H1 (cell line): Measurements from ENCODE around the gene RELT. TPM values are rescaled to one million over a fixed set of nuclear protein-coding genes. Genes with fewer than 3 reads are reported as not detected.

Source experiments
- CHD2 ChIP-seq: IDR thresholded peaks from 2 replicates; pipeline ENCODE4 v1.6.1; 2012; ENCODE audit warnings: low read length, improper control_type of control experiment
- RFX5 ChIP-seq: IDR thresholded peaks from 2 replicates; pipeline ENCODE4 v1.6.1; 2011; ENCODE audit warnings: low read depth, low read length, improper control_type of control experiment, borderline replicate concordance
- RXRA ChIP-seq: IDR thresholded peaks from 2 replicates; pipeline ENCODE4 v1.6.1; 2011; ENCODE audit warnings: low read depth, mild to moderate bottlenecking, low read length, moderate library complexity; ENCODE audit not compliant: insufficient read depth
- SUZ12 ChIP-seq: fragments of 200-600 bp; sonication (generic); IDR thresholded peaks from 2 replicates; pipeline ENCODE4 v1.6.1; 2012; ENCODE audit warnings: mild to moderate bottlenecking, inconsistent platforms, low read length, moderate library complexity, mixed read lengths
- TBP ChIP-seq: IDR thresholded peaks from 2 replicates; pipeline ENCODE4 v1.6.1; 2011; ENCODE audit warnings: low read depth, low read length, improper control_type of control experiment
- YY1 ChIP-seq: IDR thresholded peaks from 2 replicates; pipeline ENCODE4 v1.6.1; 2011; ENCODE audit warnings: low read depth, mild to moderate bottlenecking, low read length
- polyA plus RNA-seq, 7 experiments: library from polyadenylated mRNA; depleted of rRNA in 3 of 7; stranded (reverse) in 5 of 7; unstranded in 2 of 7; fragments of >200 nt in 5 of 7; fragments of 200-250 nt in 2 of 7; gene quantifications; 1 replicate in 5 of 7; 2 replicates in 1 of 7; 4 replicates in 1 of 7; pipeline versions ENCODE4 v1.2.1 to v1.2.3, GENCODE V29; 2011 to 2013; ENCODE audit warnings: missing spikeins in 2 of 7, mixed read lengths in 2 of 7
- total RNA-seq: library from RNA; stranded (reverse); fragmentation: NEBNext Ultra II Directional; extraction: Animal tissue kit (Norgen Biotek cat#: 25700); gene quantifications from 2 replicates; pipeline ENCODE4 v1.2.1, GENCODE V29; 2021

The RELT gene
- total and polyA plus RNA-seq, 2 of the 8 experiments (the other 6 are each of a cell fraction or from before 2014, with no cell fraction given) = 3.4 to 5.7 TPM

- TF ChIP-seq SUZ12 (no peak), RFX5 (no peak), YY1 (peak; percentile 27; the same call in 1 of the 2 replicates), RXRA (no peak), CHD2 (no peak), TBP (peak; percentile 28; the same call in 1 of the 2 replicates)
Measured at GRCh38 chr11:73361953-73362776, 14.0 kb upstream of the RELT start (continued).
